CD8-positive, alpha-beta memory T cell (primary cell): ENCODE data around the gene CHTF18. TPM values are rescaled to one million over a fixed set of nuclear protein-coding genes. Genes with fewer than 3 reads are reported as not detected.
A peak's percentile ranks its signal among the peaks of the same experiment; 100 is the strongest.

Source experiments
- CTCF ChIA-PET: fragments of 350-600 bp; sonication (Branson Sonifier 250); formaldehyde crosslinking; loops from one replicate; lab custom pipeline; 2021; ENCODE audit warnings: antibody characterized with exemption; lab: Charles Lee
- POLR2A ChIA-PET: fragments of 350-600 bp; sonication (Branson Sonifier 250); formaldehyde crosslinking; loops from one replicate; lab custom pipeline; 2021; ENCODE audit warnings: antibody characterized with exemption; lab: Charles Lee
- DNase-seq, 5 donors: peaks; one replicate each; pipeline versions ENCODE4 v3.0.0 to v3.0.0-alpha.2; 2020 to 2022; ENCODE audit warnings: mixed read lengths in 1 of 5
- H3K27ac ChIP-seq: one replicate; pipeline ENCODE4 v1.7.0; 2013; ENCODE audit warnings: low read depth, mild to moderate bottlenecking, low read length, moderate library complexity
- H3K27me3 ChIP-seq: 2 replicates; pipeline ENCODE4 v1.7.0; 2013; ENCODE audit warnings: low read length, mild to moderate bottlenecking; ENCODE audit not compliant: insufficient read depth, poor library complexity, severe bottlenecking
- H3K36me3 ChIP-seq: 2 replicates; pipeline ENCODE4 v1.7.0; 2013; ENCODE audit warnings: mild to moderate bottlenecking, low read length, moderate library complexity; ENCODE audit not compliant: insufficient read depth
- H3K4me1 ChIP-seq: 2 replicates; pipeline ENCODE4 v1.7.0; 2013; ENCODE audit warnings: mild to moderate bottlenecking, low read length, moderate library complexity; ENCODE audit not compliant: insufficient read depth
- H3K4me3 ChIP-seq: 2 replicates; pipeline ENCODE4 v1.7.0; 2013; ENCODE audit warnings: mild to moderate bottlenecking, low read length
- H3K9me3 ChIP-seq: 2 replicates; pipeline ENCODE4 v1.7.0; 2013; ENCODE audit warnings: mild to moderate bottlenecking, low read length
- H3K27ac Mint-ChIP-seq, 8 donors: one replicate each; pipeline ENCODE4 v1.8.0; 2020 to 2021; ENCODE audit warnings: mixed read lengths in 8 of 8, mild to moderate bottlenecking in 6 of 8, inconsistent platforms in 3 of 8, moderate library complexity in 3 of 8
- H3K27me3 Mint-ChIP-seq, 2 donors: one replicate each; pipeline ENCODE4 v1.8.0; 2020 to 2021; ENCODE audit warnings: mixed read lengths in 2 of 2, mild to moderate bottlenecking in 1 of 2, moderate library complexity in 1 of 2
- H3K36me3 Mint-ChIP-seq, 3 donors: one replicate each; pipeline ENCODE4 v1.8.0; 2020 to 2021; ENCODE audit warnings: mixed read lengths in 3 of 3, inconsistent platforms in 1 of 3, mild to moderate bottlenecking in 1 of 3
- H3K4me1 Mint-ChIP-seq, 3 donors: one replicate each; pipeline ENCODE4 v1.8.0; 2020 to 2021; ENCODE audit warnings: mixed read lengths in 3 of 3, inconsistent platforms in 1 of 3, mild to moderate bottlenecking in 1 of 3
- H3K4me3 Mint-ChIP-seq, 7 donors: one replicate each; pipeline ENCODE4 v1.8.0; 2020 to 2021; ENCODE audit warnings: mixed read lengths in 7 of 7, mild to moderate bottlenecking in 6 of 7, moderate library complexity in 4 of 7, inconsistent platforms in 2 of 7
- H3K9me3 Mint-ChIP-seq, 5 donors: one replicate each; pipeline ENCODE4 v1.8.0; 2020 to 2022; ENCODE audit warnings: mixed read lengths in 5 of 5, mild to moderate bottlenecking in 3 of 5, moderate library complexity in 2 of 5, inconsistent platforms in 1 of 5
- polyA plus RNA-seq: library from polyadenylated mRNA; unstranded; fragments of 300-500 nt; fragmentation: Illumina TruSeq; gene quantifications from one replicate; pipeline ENCODE4 v1.2.3, GENCODE V29; 2021
- total RNA-seq, 2 experiments: library from RNA; stranded (reverse); gene quantifications; one replicate each; pipeline ENCODE4 v1.2.3, GENCODE V29; 2021

The CHTF18 gene
- total and polyA plus RNA-seq, 3 experiments from 2014 or later, result 3.7 to 122 (median 121) TPM

- Histone ChIP-seq H3K4me1 (no peaks in the 10 kb centered on the region), H3K27ac (no peak overlapping the region), H3K27me3 (no peaks in the 10 kb centered on the region), H3K9me3 (no peaks in the 10 kb centered on the region), H3K36me3 (no peaks in the 10 kb centered on the region), H3K4me3 (no peak overlapping the region)
- no peaks in the 10 kb centered on the region for H3K4me1 Mint-ChIP-seq
- no peaks in the 10 kb centered on the region for H3K9me3 Mint-ChIP-seq
- H3K36me3 Mint-ChIP-seq, result no peaks in the 10 kb centered on the region
- H3K4me3 Mint-ChIP-seq, result no peak overlapping the region
- no peak for DNase-seq
- ChIA-PET POLR2A (no interaction called here), CTCF (no interaction called here)
- H3K27ac Mint-ChIP-seq, result no peak overlapping the region
- H3K27me3 Mint-ChIP-seq, result no peaks in the 10 kb centered on the region
These were observed 21.4 kb upstream of the CHTF18 start for GRCh38 chr16:766820-767640.

- ChIA-PET POLR2A (no interaction called here), CTCF (no interaction called here)
- Histone ChIP-seq H3K4me3 (no peak overlapping the region), H3K27me3 (no peaks in the 10 kb centered on the region), H3K9me3 (no peaks in the 10 kb centered on the region), H3K36me3 (no peaks in the 10 kb centered on the region), H3K27ac (no peak overlapping the region), H3K4me1 (no peaks in the 10 kb centered on the region)
- H3K27ac Mint-ChIP-seq, result no peak overlapping the region
- H3K4me3 Mint-ChIP-seq, result no peak overlapping the region
- no peaks in the 10 kb centered on the region for H3K4me1 Mint-ChIP-seq
- DNase-seq, result no peak
- H3K9me3 Mint-ChIP-seq, result no peaks in the 10 kb centered on the region
- no peaks in the 10 kb centered on the region for H3K36me3 Mint-ChIP-seq
- no peaks in the 10 kb centered on the region for H3K27me3 Mint-ChIP-seq
These were observed 20.6 kb upstream of the CHTF18 start for GRCh38 chr16:767743-768235.

GRCh38 chr16:768428-768827 lies 20.0 kb upstream of the CHTF18 start:
- H3K36me3 Mint-ChIP-seq, result no peaks in the 10 kb centered on the region
- H3K27ac ChIP-seq, result no peak overlapping the region
- H3K9me3 Mint-ChIP-seq, result no peaks in the 10 kb centered on the region
- no peak overlapping the region for H3K4me3 Mint-ChIP-seq
- no peaks in the 10 kb centered on the region for H3K4me1 ChIP-seq
- CTCF ChIA-PET, result no interaction called here
- H3K27ac Mint-ChIP-seq, result no peak overlapping the region
- POLR2A ChIA-PET, result no interaction called here
- no peaks in the 10 kb centered on the region for H3K27me3 ChIP-seq
- no peaks in the 10 kb centered on the region for H3K36me3 ChIP-seq
- H3K4me1 Mint-ChIP-seq, result no peaks in the 10 kb centered on the region
- H3K9me3 ChIP-seq, result no peaks in the 10 kb centered on the region
- peak in 1 of 5 donors; percentile 42 for DNase-seq
- H3K4me3 ChIP-seq, result no peak overlapping the region
- H3K27me3 Mint-ChIP-seq, result no peaks in the 10 kb centered on the region

- Mint-ChIP-seq H3K36me3 (no peaks in the 10 kb centered on the region), H3K4me1 (no peaks in the 10 kb centered on the region), H3K4me3 (no peak overlapping the region), H3K9me3 (no peaks in the 10 kb centered on the region), H3K27ac (no peak overlapping the region), H3K27me3 (no peaks in the 10 kb centered on the region)
- Histone ChIP-seq H3K9me3 (no peaks in the 10 kb centered on the region), H3K27ac (no peak overlapping the region), H3K36me3 (no peaks in the 10 kb centered on the region), H3K27me3 (no peaks in the 10 kb centered on the region), H3K4me3 (no peak overlapping the region), H3K4me1 (no peaks in the 10 kb centered on the region)
- CTCF ChIA-PET, result interaction anchor here (1.0 kb wide), 1 partner anchor 16 kb away, joined by 3 read pairs; no protein-coding TSS in a partner anchor
- no peak for DNase-seq
- POLR2A ChIA-PET, result no interaction called here
These were observed 19.1 kb upstream of the CHTF18 start for GRCh38 chr16:769184-769784.

- POLR2A ChIA-PET, result no interaction called here
- Histone ChIP-seq H3K27me3 (no peaks in the 10 kb centered on the region), H3K27ac (no peak overlapping the region), H3K4me3 (no peak overlapping the region), H3K4me1 (no peaks in the 10 kb centered on the region), H3K36me3 (no peaks in the 10 kb centered on the region), H3K9me3 (no peaks in the 10 kb centered on the region)
- no peak for DNase-seq
- H3K9me3 Mint-ChIP-seq, result no peaks in the 10 kb centered on the region
- H3K4me3 Mint-ChIP-seq, result no peak overlapping the region
- no peaks in the 10 kb centered on the region for H3K4me1 Mint-ChIP-seq
- H3K36me3 Mint-ChIP-seq, result no peaks in the 10 kb centered on the region
- CTCF ChIA-PET, result interaction anchor here (1.0 kb wide), 1 partner anchor 15 kb away, joined by 3 read pairs; no protein-coding TSS in a partner anchor
- no peak overlapping the region for H3K27ac Mint-ChIP-seq
- H3K27me3 Mint-ChIP-seq, result no peaks in the 10 kb centered on the region
These were observed 18.5 kb upstream of the CHTF18 start for GRCh38 chr16:769934-770333.

GRCh38 chr16:770411-770810 lies 18.0 kb upstream of the CHTF18 start:
- no peak for DNase-seq
- Mint-ChIP-seq H3K36me3 (no peaks in the 10 kb centered on the region), H3K4me1 (no peaks in the 10 kb centered on the region), H3K27ac (no peak overlapping the region), H3K4me3 (no peak overlapping the region), H3K9me3 (no peaks in the 10 kb centered on the region), H3K27me3 (no peaks in the 10 kb centered on the region)
- ChIA-PET POLR2A (no interaction called here), CTCF (no interaction called here)
- Histone ChIP-seq H3K4me1 (no peaks in the 10 kb centered on the region), H3K27ac (no peak overlapping the region), H3K36me3 (no peaks in the 10 kb centered on the region), H3K9me3 (no peaks in the 10 kb centered on the region), H3K4me3 (no peak overlapping the region), H3K27me3 (no peaks in the 10 kb centered on the region)

GRCh38 chr16:772959-773358 lies 15.5 kb upstream of the CHTF18 start:
- H3K4me3 Mint-ChIP-seq, result no peak overlapping the region
- Histone ChIP-seq H3K9me3 (no peaks in the 10 kb centered on the region), H3K4me3 (no peak overlapping the region), H3K4me1 (no peaks in the 10 kb centered on the region), H3K27me3 (no peaks in the 10 kb centered on the region), H3K27ac (no peak overlapping the region), H3K36me3 (no peaks in the 10 kb centered on the region)
- H3K27me3 Mint-ChIP-seq, result peaks cover 6 to 9% of the 10 kb centered on the region in 2 donors
- no peaks in the 10 kb centered on the region for H3K36me3 Mint-ChIP-seq
- ChIA-PET POLR2A (interaction anchor here (0.8 to 0.9 kb wide), 2 partner anchors 12 to 28 kb away, joined by 3 to 6 read pairs; no protein-coding TSS in a partner anchor), CTCF (interaction anchor here (0.7 kb wide), 1 partner anchor 9 kb away, joined by 4 read pairs; no protein-coding TSS in a partner anchor)
- H3K4me1 Mint-ChIP-seq, result peaks cover 0 to 3% (median 0%) of the 10 kb centered on the region in 3 donors
- DNase-seq, result no peak
- H3K27ac Mint-ChIP-seq, result no peak overlapping the region
- no peaks in the 10 kb centered on the region for H3K9me3 Mint-ChIP-seq
